ENCODE data around the gene SETD2. TPM values are rescaled to one million over a fixed set of nuclear protein-coding genes. Genes with fewer than 3 reads are reported as not detected.

Gene SETD2
- total and polyA plus RNA-seq, 2 of the 8 experiments (the other 6 are each of a cell fraction or from before 2014, with no cell fraction given) = 15.7 to 46.3 TPM

- Histone ChIP-seq H2BK20ac (ENCODE audit: low read length) (no peak overlapping the region), H4K5ac (ENCODE audit: insufficient read length, low read depth, low read length) (no peak overlapping the region), H3K18ac (ENCODE audit: extremely low read depth, low read length) (no peak overlapping the region), H3K4me2 (ENCODE audit: insufficient read depth in 1 of 2, low read depth in 2 of 2, low read length in 2 of 2) (no peak overlapping the region), H3K79me1 (ENCODE audit: low read depth, low read length) (peaks cover 20% of the 10 kb centered on the region), H2BK5ac (ENCODE audit: low read depth, low read length) (no peak overlapping the region), H3K4me1 (replicated peaks in 1 of 4; ENCODE audit: control insufficient read depth in 3 of 4, insufficient read depth in 4 of 4, low read length in 3 of 4) (peaks cover 0 to under 1% (median under 1%) of the 10 kb centered on the region in 4 experiments; a peak in 2 of 7 replicates), H4K20me1 (replicated peaks in 1 of 2; ENCODE audit: control insufficient read depth in 1 of 2, insufficient read depth in 2 of 2, low read length in 2 of 2) (peaks cover 23 to 37% of the 10 kb centered on the region in 2 experiments), H3K79me2 (ENCODE audit: control insufficient read depth in 1 of 2, insufficient read depth in 2 of 2, low read length in 2 of 2) (peaks cover 56 to 87% of the 10 kb centered on the region in 2 experiments), H3K36me3 (ENCODE audit: control insufficient read depth in 2 of 4, insufficient read depth in 4 of 4, low read length in 3 of 4) (peaks cover 0 to 7% (median 1%) of the 10 kb centered on the region in 4 experiments; a peak in 4 of 8 replicates), H3K4me3 (ENCODE audit: extremely low read depth in 1 of 4, insufficient read depth in 2 of 4, low read depth in 3 of 4, low read length in 4 of 4) (no peak overlapping the region), H3K23ac (ENCODE audit: insufficient read length) (no peak overlapping the region), H2BK12ac (ENCODE audit: low read depth, low read length) (no peak overlapping the region), H3K56ac (replicated peaks; ENCODE audit: insufficient read length, low read depth, low read length) (no peak overlapping the region), H3K27me3 (replicated peaks in 1 of 4; ENCODE audit: control insufficient read depth in 3 of 4, extremely low read depth in 1 of 4, insufficient read depth in 3 of 4, low read length in 3 of 4) (no peaks in the 10 kb centered on the region), H3K9me3 (ENCODE audit: insufficient read depth in 2 of 2, low read depth in 1 of 2, low read length in 1 of 2) (no peaks in the 10 kb centered on the region), H2AK5ac (ENCODE audit: low read depth, low read length) (no peak overlapping the region), H3K14ac (ENCODE audit: insufficient read length) (no peak overlapping the region), H3K9ac (replicated peaks in 1 of 4; ENCODE audit: extremely low read depth in 1 of 4, low read depth in 3 of 4, low read length in 3 of 4) (no peak overlapping the region), H3K23me2 (ENCODE audit: low read depth, low read length) (no peaks in the 10 kb centered on the region; the same call in 1 of the 2 replicates), H2AFZ (ENCODE audit: low read length) (no peak overlapping the region), H2BK15ac (ENCODE audit: low read length) (no peak overlapping the region), H2BK120ac (replicated peaks; ENCODE audit: low read depth, low read length) (no peak overlapping the region), H3K4ac (replicated peaks; ENCODE audit: insufficient read length, low read depth, low read length) (no peak overlapping the region), H3K27ac (ENCODE audit: low read depth, low read length) (no peak overlapping the region), H4K91ac (replicated peaks; ENCODE audit: insufficient read length, low read length) (no peak overlapping the region), H4K8ac (ENCODE audit: extremely low read depth, insufficient read depth, low read length) (no peak overlapping the region)
- WGBS, 2 experiments (ENCODE audit: extremely low coverage in 1 of 2, insufficient coverage in 1 of 2, insufficient read length in 1 of 2, insufficient replicate concordance in 2 of 2, low coverage in 1 of 2, low lambda C conversion rate in 2 of 2, missing lambda C conversion rate in 1 of 2) = 78% methylated on average over 1 of the region's 2 CpGs; no CpG with 5 or more reads in 1 of the 2 experiments
- ChIA-PET POLR2A (ENCODE audit: partially characterized antibody) (no interaction called here), CTCF (ENCODE audit: partially characterized antibody) (no interaction called here)
- FAIRE-seq (no peak), DNase-seq (ENCODE audit: low read depth in 1 of 2, low spot score in 2 of 2) (no peak)
- no peak for TF ChIP-seq ASH2L (IDR thresholded peaks at IDR 0.05; ENCODE audit: low read length)
- no peak for TF ChIP-seq POLR2A (IDR thresholded peaks at IDR 0.05; ENCODE audit: control extremely low read depth in 1 of 2, low read depth in 2 of 2, low read length in 2 of 2)
- TF ChIP-seq JUND (IDR thresholded peaks at IDR 0.05; ENCODE audit: low read length) = no peak
- no peak for TF ChIP-seq SIRT6 (IDR thresholded peaks at IDR 0.05; ENCODE audit: low read length)
- TF ChIP-seq BRCA1 (IDR thresholded peaks at IDR 0.05; ENCODE audit: low read depth, low read length) = no peak
- no peak for TF ChIP-seq CTBP2 (IDR thresholded peaks at IDR 0.05; ENCODE audit: borderline replicate concordance, insufficient read depth, insufficient read length, low read length)
- TF ChIP-seq NRF1 (IDR thresholded peaks at IDR 0.05; ENCODE audit: low read depth, low read length) = no peak
- no peak for TF ChIP-seq CREB1 (IDR thresholded peaks at IDR 0.05)
- no peak for TF ChIP-seq CEBPB (IDR thresholded peaks at IDR 0.05; ENCODE audit: low read depth, low read length)
- no peak for TF ChIP-seq TCF12 (IDR thresholded peaks at IDR 0.05; ENCODE audit: low read depth, low read length)
- TF ChIP-seq BCL11A (IDR thresholded peaks at IDR 0.05; ENCODE audit: low read depth in 2 of 2, low read length in 2 of 2) = no peak
Observed at GRCh38 chr3:46972396-46972795, 191.5 kb downstream of the SETD2 start.

Data from H1 (cell line).